Measurements from ENCODE around the gene CRPPA. TPM values are rescaled to one million over a fixed set of nuclear protein-coding genes. Genes with fewer than 3 reads are reported as not detected.

The CRPPA gene
- total RNA-seq, 1 experiment from 2014 or later: 1.1 TPM

GRCh38 chr7:16402091-16402490 is 19.2 kb downstream of the CRPPA start:
- intact Hi-C loops (cut with micrococcal nuclease): no loop called here
- ChIA-PET CTCF (interaction anchor here (0.6 to 0.7 kb wide), 2 partner anchors 37 to 1006 kb away, joined by 3 read pairs; no protein-coding TSS in a partner anchor), POLR2A (no interaction called here)
- H3K27me3 Mint-ChIP-seq (ENCODE audit: insufficient read depth, unreplicated experiment): no peaks in the 10 kb centered on the region
- H3K36me3 Mint-ChIP-seq (ENCODE audit: insufficient read depth, unreplicated experiment): peaks cover 7% of the 10 kb centered on the region
- TF ChIP-seq CTCF (IDR thresholded peaks at IDR 0.05; ENCODE audit: unreplicated experiment): no peak
- H3K9me3 Mint-ChIP-seq (ENCODE audit: unreplicated experiment): peaks cover 13% of the 10 kb centered on the region
- H3K4me3 Mint-ChIP-seq (ENCODE audit: unreplicated experiment): no peak overlapping the region
- H3K27ac Mint-ChIP-seq (ENCODE audit: low read depth, unreplicated experiment): no peak overlapping the region
- BruUV-seq (replicated peaks): no TSS peak
- H3K4me1 Mint-ChIP-seq (ENCODE audit: insufficient read depth, unreplicated experiment): no peaks in the 10 kb centered on the region
- DNase-seq (ENCODE audit: unreplicated experiment): no peak

GRCh38 chr7:16400893-16401275 is 20.5 kb downstream of the CRPPA start:
- BruUV-seq (replicated peaks): no TSS peak
- Mint-ChIP-seq H3K4me1 (ENCODE audit: insufficient read depth, unreplicated experiment) (no peaks in the 10 kb centered on the region), H3K36me3 (ENCODE audit: insufficient read depth, unreplicated experiment) (peaks cover 7% of the 10 kb centered on the region), H3K27me3 (ENCODE audit: insufficient read depth, unreplicated experiment) (no peaks in the 10 kb centered on the region), H3K27ac (ENCODE audit: low read depth, unreplicated experiment) (no peak overlapping the region), H3K9me3 (ENCODE audit: unreplicated experiment) (peaks cover 24% of the 10 kb centered on the region), H3K4me3 (ENCODE audit: unreplicated experiment) (no peak overlapping the region)
- POLR2A ChIA-PET: no interaction called here
- no peak for DNase-seq (ENCODE audit: unreplicated experiment)
- intact Hi-C loops (cut with micrococcal nuclease): no loop called here
- CTCF ChIA-PET: no interaction called here
- TF ChIP-seq CTCF (IDR thresholded peaks at IDR 0.05; ENCODE audit: unreplicated experiment): no peak

DNA sequence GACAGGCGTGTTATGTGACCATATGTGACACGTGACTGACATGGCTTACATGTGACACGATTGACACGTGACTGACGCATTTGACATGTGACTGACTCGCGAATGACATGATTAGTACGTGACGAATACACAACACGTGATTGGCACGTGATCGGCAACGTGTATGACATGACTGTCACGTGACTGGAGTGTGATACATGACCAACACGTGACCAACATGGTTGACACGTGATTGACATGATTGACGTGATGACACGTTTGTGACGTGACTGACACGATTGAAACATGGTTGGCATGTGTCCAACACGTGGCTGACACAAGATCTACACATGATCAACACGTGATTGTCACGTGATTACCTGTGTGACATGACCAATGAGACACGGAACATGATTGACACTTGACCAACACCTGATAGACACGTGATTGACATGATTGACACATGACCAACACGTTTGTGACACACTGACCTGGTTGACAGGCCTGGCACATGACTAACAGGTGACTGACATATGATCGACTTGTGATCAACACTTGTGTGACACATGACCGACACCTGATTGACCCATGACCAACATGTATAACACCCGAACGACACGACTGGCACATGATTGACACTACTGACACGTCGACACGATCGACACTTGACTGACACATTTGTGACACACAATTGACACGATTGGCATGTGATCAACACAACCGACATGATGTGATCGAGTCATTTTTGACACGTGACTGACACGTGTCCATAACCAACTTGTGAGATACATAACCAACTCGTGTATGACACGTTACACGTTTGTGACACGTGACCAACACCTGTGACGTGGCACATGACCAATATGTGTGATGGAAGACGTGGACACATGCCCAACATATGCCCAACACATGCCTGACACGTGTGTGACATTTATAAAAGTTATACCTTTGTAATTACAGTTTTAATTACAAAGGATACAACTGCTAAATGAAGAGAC is 21.1 kb downstream of the CRPPA start:
- Mint-ChIP-seq H3K27ac (ENCODE audit: low read depth, unreplicated experiment) (no peak overlapping the region), H3K9me3 (ENCODE audit: unreplicated experiment) (peaks cover 26% of the 10 kb centered on the region), H3K4me1 (ENCODE audit: insufficient read depth, unreplicated experiment) (no peaks in the 10 kb centered on the region), H3K36me3 (ENCODE audit: insufficient read depth, unreplicated experiment) (peaks cover 7% of the 10 kb centered on the region), H3K27me3 (ENCODE audit: insufficient read depth, unreplicated experiment) (no peaks in the 10 kb centered on the region), H3K4me3 (ENCODE audit: unreplicated experiment) (no peak overlapping the region)
- intact Hi-C loops (cut with micrococcal nuclease): no loop called here
- ChIA-PET CTCF (no interaction called here), POLR2A (no interaction called here)
- TF ChIP-seq CTCF (IDR thresholded peaks at IDR 0.05; ENCODE audit: unreplicated experiment): no peak
- no peak for DNase-seq (ENCODE audit: unreplicated experiment)
- no TSS peak for BruUV-seq (replicated peaks)

- Mint-ChIP-seq H3K27ac (ENCODE audit: low read depth, unreplicated experiment) (no peak overlapping the region), H3K4me1 (ENCODE audit: insufficient read depth, unreplicated experiment) (no peaks in the 10 kb centered on the region), H3K9me3 (ENCODE audit: unreplicated experiment) (peaks cover 26% of the 10 kb centered on the region), H3K36me3 (ENCODE audit: insufficient read depth, unreplicated experiment) (peaks cover 7% of the 10 kb centered on the region), H3K4me3 (ENCODE audit: unreplicated experiment) (no peak overlapping the region), H3K27me3 (ENCODE audit: insufficient read depth, unreplicated experiment) (no peaks in the 10 kb centered on the region)
- no TSS peak for BruUV-seq (replicated peaks)
- ChIA-PET CTCF (no interaction called here), POLR2A (no interaction called here)
- no peak for TF ChIP-seq CTCF (IDR thresholded peaks at IDR 0.05; ENCODE audit: unreplicated experiment)
- no peak for DNase-seq (ENCODE audit: unreplicated experiment)
- intact Hi-C loops (cut with micrococcal nuclease): no loop called here
These were observed 22.0 kb downstream of the CRPPA start for GRCh38 chr7:16399265-16399831.
